ENCODE measurements around the gene SLC1A3.

Gene SLC1A3

GRCh38 chr5:36722900-36723299, 116.5 kb downstream of the SLC1A3 start:
- peak; percentile 57 to 59 for ATAC-seq

- ATAC-seq, result no peak
Observed at GRCh38 chr5:36723912-36724311, 117.5 kb downstream of the SLC1A3 start.

- ATAC-seq, result peak; percentile 58 to 64
Observed at GRCh38 chr5:36724467-36725332, 118.3 kb downstream of the SLC1A3 start.

- no peak for ATAC-seq
Observed at GRCh38 chr5:36726317-36726716, 119.9 kb downstream of the SLC1A3 start.

GRCh38 chr5:36726767-36727166, 120.4 kb downstream of the SLC1A3 start:
- ATAC-seq, result no peak

- peak; percentile 54 to 58 for ATAC-seq
Observed at GRCh38 chr5:36728697-36729543, 122.5 kb downstream of the SLC1A3 start.

- no peak for ATAC-seq
Observed at GRCh38 chr5:36730537-36731216, 124.3 kb downstream of the SLC1A3 start.

- no peak for ATAC-seq
Observed at GRCh38 chr5:36733183-36733582, 126.8 kb downstream of the SLC1A3 start.

GRCh38 chr5:36734422-36734821, 128.0 kb downstream of the SLC1A3 start:
- ATAC-seq, result no peak

- no peak for ATAC-seq
Observed at GRCh38 chr5:36735891-36736290, 129.5 kb downstream of the SLC1A3 start.
